HCT116 (cell line): ENCODE data around the gene SHC2. TPM values are rescaled to one million over a fixed set of nuclear protein-coding genes. Genes with fewer than 3 reads are reported as not detected.

Source experiments
- ATAC-seq: fragments of 200-7000 bp; cut with Tn5 transposase; 2 replicates; pipeline ENCODE4 v1.9.1; 2020; ENCODE audit warnings: mild to moderate bottlenecking, moderate library complexity
- BruUV-seq: library from RNA; stranded (reverse); fragments of 400-500 nt; replicated peaks from 2 replicates; lab custom pipeline; 2021; lab: Mats Ljungman, UMichigan
- CTCF ChIA-PET: fragments of 300-600 bp; sonication (Branson Sonifier 250); formaldehyde crosslinking; loops from one replicate; lab custom pipeline; 2021; ENCODE audit warnings: antibody characterized with exemption; lab: Charles Lee
- POLR2A ChIA-PET: fragments of 300-600, 350-600 bp; sonication (Branson Sonifier 250); formaldehyde crosslinking; loops from one replicate; lab custom pipeline; 2021; ENCODE audit warnings: antibody characterized with exemption; lab: Charles Lee
- RAD21 ChIA-PET, 2 experiments: fragments of 300-600 bp; sonication (Branson Sonifier 250); formaldehyde crosslinking; loops; one replicate each; lab custom pipeline; 2023; ENCODE audit warnings: low total read pairs in 2 of 2; ENCODE audit not compliant: uncharacterized antibody in 2 of 2, unreplicated experiment in 2 of 2, low non-redundant PET in 1 of 2; lab: Charles Lee
- DNase-seq: peaks from one replicate; pipeline ENCODE4 v3.0.0-alpha.2; 2010; ENCODE audit warnings: low read depth, low spot score
- H2AFZ ChIP-seq: fragments of 200-600 bp; shearing (Covaris generic), sonication (generic); 2 replicates; pipeline ENCODE4 v1.6.1; 2017; ENCODE audit warnings: low read depth, mixed run types, mixed read lengths, antibody characterized with exemption, low read length; ENCODE audit not compliant: poor library complexity, severe bottlenecking
- H3K27ac ChIP-seq: 2 replicates; pipeline ENCODE4 v1.5.1; 2012; ENCODE audit warnings: low read depth, low read length
- H3K27me3 ChIP-seq: fragments of 200-600 bp; sonication (generic); 2 replicates; pipeline ENCODE4 v1.6.1; 2016; ENCODE audit warnings: mixed run types, low read length, mixed read lengths; ENCODE audit not compliant: insufficient read depth
- H3K36me3 ChIP-seq, 2 experiments: fragments of 200-500 bp in 1 of 2; fragments of 200-600 bp in 1 of 2; sonication (Bioruptor generic) in 1 of 2; sonication (generic) in 1 of 2; 2 replicates each; pipeline versions ENCODE4 v1.5.1 to v1.6.1; 2014 to 2016; ENCODE audit warnings: low read length in 2 of 2, inconsistent platforms in 1 of 2, mixed read lengths in 1 of 2, mixed run types in 1 of 2; ENCODE audit not compliant: insufficient read depth in 2 of 2, control insufficient read depth in 1 of 2
- H3K4me1 ChIP-seq, 2 experiments: fragments of 200-600 bp in 1 of 2; sonication (generic) in 1 of 2; 2 replicates each; pipeline versions ENCODE4 v1.5.1 to v1.6.1; 2012 to 2017; ENCODE audit warnings: low read length in 2 of 2, inconsistent platforms in 1 of 2, mild to moderate bottlenecking in 1 of 2, mixed read lengths in 1 of 2, mixed run types in 1 of 2, moderate library complexity in 1 of 2; ENCODE audit not compliant: insufficient read depth in 2 of 2, control insufficient read depth in 1 of 2
- H3K4me2 ChIP-seq: fragments of 200-600 bp; sonication (generic); 2 replicates; pipeline ENCODE4 v1.6.1; 2017; ENCODE audit warnings: mixed run types, low read length, mixed read lengths
- H3K4me3 ChIP-seq, 2 experiments: fragments of 200-600 bp in 1 of 2; sonication (generic) in 1 of 2; replicated peaks in 1 of 2; 2 replicates each; pipeline ENCODE4 v1.5.1; 2011 to 2016; ENCODE audit warnings: low read length in 2 of 2, control low read depth in 1 of 2, low read depth in 1 of 2, mild to moderate bottlenecking in 1 of 2, mixed read lengths in 1 of 2, mixed run types in 1 of 2
- H3K79me2 ChIP-seq: fragments of 200-600 bp; sonication (generic); 2 replicates; pipeline ENCODE4 v1.6.1; 2017; ENCODE audit warnings: mild to moderate bottlenecking, mixed run types, low read length, moderate library complexity, mixed read lengths; ENCODE audit not compliant: insufficient read depth
- H3K9ac ChIP-seq: fragments of 200-600 bp; sonication (generic); 2 replicates; pipeline ENCODE4 v1.6.1; 2016; ENCODE audit warnings: low read length, mixed read lengths
- H3K9me2 ChIP-seq: fragments of 200-600 bp; sonication (generic), shearing (Covaris generic); 2 replicates; pipeline ENCODE4 v1.6.1; 2017; ENCODE audit warnings: mixed run types, mild to moderate bottlenecking, moderate library complexity; ENCODE audit not compliant: insufficient read depth
- H3K9me3 ChIP-seq, 2 experiments: fragments of 200-500 bp in 1 of 2; fragments of 200-600 bp in 1 of 2; sonication (Bioruptor generic) in 1 of 2; sonication (generic) in 1 of 2; 2 replicates each; pipeline ENCODE4 v1.6.1; 2014 to 2017; ENCODE audit warnings: low read length in 2 of 2, mixed read lengths in 2 of 2, inconsistent platforms in 1 of 2, low read depth in 1 of 2, mild to moderate bottlenecking in 1 of 2, mixed run types in 1 of 2, moderate library complexity in 1 of 2; ENCODE audit not compliant: control insufficient read depth in 1 of 2, insufficient read depth in 1 of 2
- H4K20me1 ChIP-seq: fragments of 200-600 bp; sonication (generic), shearing (Covaris generic); 2 replicates; pipeline ENCODE4 v1.6.1; 2017; ENCODE audit warnings: mixed run types, mild to moderate bottlenecking, moderate library complexity; ENCODE audit not compliant: insufficient read depth
- ATF3 ChIP-seq: IDR thresholded peaks from 2 replicates; pipeline ENCODE4 v1.6.1; 2012
- POLR2A ChIP-seq: IDR thresholded peaks from 2 replicates; pipeline ENCODE4 v1.7.0; 2011; ENCODE audit warnings: borderline replicate concordance; ENCODE audit not compliant: insufficient read depth, insufficient read length; ENCODE audit errors: extremely low read depth
- SIN3A ChIP-seq: IDR thresholded peaks from 2 replicates; pipeline ENCODE4 v1.6.1; 2012; ENCODE audit warnings: low read depth
- TCF7L2 ChIP-seq: IDR thresholded peaks from 2 replicates; pipeline ENCODE4 v1.7.0; 2011; ENCODE audit warnings: borderline replicate concordance, inconsistent platforms; ENCODE audit not compliant: insufficient read depth, insufficient read length; ENCODE audit errors: extremely low read depth
- ZBTB33 ChIP-seq: IDR thresholded peaks from 2 replicates; pipeline ENCODE4 v1.6.1; 2011; ENCODE audit warnings: mild to moderate bottlenecking, low read length, moderate library complexity; ENCODE audit not compliant: insufficient replicate concordance; ENCODE audit errors: extremely low read depth
- ZNF274 ChIP-seq: fragments of 200-500 bp; sonication (Bioruptor generic); IDR thresholded peaks from 2 replicates; pipeline ENCODE4 v1.6.1; 2014; ENCODE audit warnings: mild to moderate bottlenecking, low read depth, low read length, inconsistent platforms
- intact Hi-C: fragments of 100-400 bp; cut with micrococcal nuclease; formaldehyde crosslinking; loops from 2 replicates; pipeline ENCODE4 v1.10.0; 2022
- total RNA-seq: library from RNA; stranded (reverse); gene quantifications from one replicate; pipeline ENCODE4 v1.2.1, GENCODE V29; 2021; ENCODE audit not compliant: unreplicated experiment

Gene SHC2
- total RNA-seq, 1 experiment from 2014 or later, result 2.5 TPM

GRCh38 chr19:410243-410781, 50.5 kb downstream of the SHC2 start:
- Histone ChIP-seq H3K9me2 (no peaks in the 10 kb centered on the region), H3K9ac (no peak overlapping the region), H3K27ac (no peak overlapping the region), H3K79me2 (no peaks in the 10 kb centered on the region), H3K4me3 (no peak overlapping the region), H3K4me2 (no peak overlapping the region), H3K4me1 (peaks cover 4 to 14% of the 10 kb centered on the region in 2 experiments; a peak in 3 of 4 replicates), H4K20me1 (no peaks in the 10 kb centered on the region), H3K9me3 (no peaks in the 10 kb centered on the region), H2AFZ (no peak overlapping the region), H3K36me3 (no peaks in the 10 kb centered on the region), H3K27me3 (peaks cover 4% of the 10 kb centered on the region; the same call in 1 of the 2 replicates)
- ATAC-seq, result no peak
- DNase-seq, result no peak
- intact Hi-C loops, result no loop called here
- ChIA-PET CTCF (no interaction called here), RAD21 (no interaction called here), POLR2A (no interaction called here)
- TF ChIP-seq TCF7L2, result no peak
- TF ChIP-seq SIN3A, result no peak
- TF ChIP-seq ZNF274, result no peak
- TF ChIP-seq ATF3, result no peak
- TF ChIP-seq ZBTB33, result no peak
- no peak for TF ChIP-seq POLR2A
- BruUV-seq, result no TSS peak
